ENCODE measurements around the gene FAM20C. TPM values are rescaled to one million over a fixed set of nuclear protein-coding genes. Genes with fewer than 3 reads are reported as not detected.
"Not testable (repeated sequence)": the region's sequence is repeated elsewhere in the genome, so short reads cannot be mapped to it uniquely, and the experiment has no call there.

FAM20C gene
- total RNA-seq, 1 experiment from 2014 or later, result 48.9 TPM

GRCh38 chr7:290554-291372 is 98.4 kb downstream of the FAM20C start:
- DNase-seq (ENCODE audit: low read depth), result no peak

- peak; percentile 57 for DNase-seq (ENCODE audit: low read depth)
Measured at GRCh38 chr7:291373-292092, 99.2 kb downstream of the FAM20C start.

- no peak for DNase-seq (ENCODE audit: low read depth)
Measured at GRCh38 chr7:292226-292625, 99.9 kb downstream of the FAM20C start.

- DNase-seq (ENCODE audit: low read depth), result no peak
Measured at GRCh38 chr7:292826-293225, 100.5 kb downstream of the FAM20C start.

GRCh38 chr7:293681-294439 is 101.5 kb downstream of the FAM20C start:
- DNase-seq (ENCODE audit: low read depth), result no peak

GRCh38 chr7:294440-295154 is 102.2 kb downstream of the FAM20C start:
- DNase-seq (ENCODE audit: low read depth), result no peak

GRCh38 chr7:295155-296154 is 103.1 kb downstream of the FAM20C start:
- DNase-seq (ENCODE audit: low read depth), result no peak

- DNase-seq (ENCODE audit: low read depth), result no peak
Measured at GRCh38 chr7:296373-296945, 104.1 kb downstream of the FAM20C start.

- not testable (repeated sequence) for DNase-seq (ENCODE audit: low read depth)
Measured at GRCh38 chr7:297141-297540, 104.8 kb downstream of the FAM20C start.

- DNase-seq (ENCODE audit: low read depth), result no peak
Measured at GRCh38 chr7:297611-298374, 105.4 kb downstream of the FAM20C start.

- no peak for DNase-seq (ENCODE audit: low read depth)
Measured at GRCh38 chr7:298375-298702, 106.0 kb downstream of the FAM20C start.

- DNase-seq (ENCODE audit: low read depth), result no peak
Measured at GRCh38 chr7:298743-299142, 106.4 kb downstream of the FAM20C start.

GRCh38 chr7:299169-299568 is 106.8 kb downstream of the FAM20C start:
- DNase-seq (ENCODE audit: low read depth), result no peak

GRCh38 chr7:299628-300027 is 107.3 kb downstream of the FAM20C start:
- no peak for DNase-seq (ENCODE audit: low read depth)

GRCh38 chr7:300048-300447 is 107.7 kb downstream of the FAM20C start:
- no peak for DNase-seq (ENCODE audit: low read depth)

- no peak for DNase-seq (ENCODE audit: low read depth)
Measured at GRCh38 chr7:300546-301290, 108.3 kb downstream of the FAM20C start.

GRCh38 chr7:301291-302053 is 109.1 kb downstream of the FAM20C start:
- no peak for DNase-seq (ENCODE audit: low read depth)
